BE2C (cell line): ENCODE results near the gene PPAN.
A peak's percentile ranks its signal among the peaks of the same experiment; 100 is the strongest.

ENCODE experiments used
- DNase-seq: peaks from one replicate; pipeline ENCODE4 v3.0.0-alpha.2; 2020
- H3K27me3 ChIP-seq: fragments of 250-450 bp; sonication (Bioruptor Pico); 2 replicates; pipeline ENCODE4 v1.5.1; 2020; ENCODE audit warnings: mild to moderate bottlenecking
- H3K36me3 ChIP-seq: fragments of 250-450 bp; sonication (Bioruptor Pico); 2 replicates; pipeline ENCODE4 v1.5.1; 2020; ENCODE audit warnings: mild to moderate bottlenecking
- H3K4me1 ChIP-seq: fragments of 250-450 bp; sonication (Bioruptor Pico); 2 replicates; pipeline ENCODE4 v1.5.1; 2020
- H3K4me3 ChIP-seq: 2 replicates; pipeline ENCODE4 v1.5.1; 2011; ENCODE audit warnings: low read depth, low read length
- H3K9me3 ChIP-seq: fragments of 250-450 bp; sonication (Bioruptor Pico); 2 replicates; pipeline ENCODE4 v1.5.1; 2020
- TF ChIP-seq, protein P1 (sequence below): IDR thresholded peaks from 2 replicates; pipeline ENCODE4 v1.5.1; 2012; ENCODE audit warnings: mild to moderate bottlenecking, low read depth, low read length

PPAN gene

DNA sequence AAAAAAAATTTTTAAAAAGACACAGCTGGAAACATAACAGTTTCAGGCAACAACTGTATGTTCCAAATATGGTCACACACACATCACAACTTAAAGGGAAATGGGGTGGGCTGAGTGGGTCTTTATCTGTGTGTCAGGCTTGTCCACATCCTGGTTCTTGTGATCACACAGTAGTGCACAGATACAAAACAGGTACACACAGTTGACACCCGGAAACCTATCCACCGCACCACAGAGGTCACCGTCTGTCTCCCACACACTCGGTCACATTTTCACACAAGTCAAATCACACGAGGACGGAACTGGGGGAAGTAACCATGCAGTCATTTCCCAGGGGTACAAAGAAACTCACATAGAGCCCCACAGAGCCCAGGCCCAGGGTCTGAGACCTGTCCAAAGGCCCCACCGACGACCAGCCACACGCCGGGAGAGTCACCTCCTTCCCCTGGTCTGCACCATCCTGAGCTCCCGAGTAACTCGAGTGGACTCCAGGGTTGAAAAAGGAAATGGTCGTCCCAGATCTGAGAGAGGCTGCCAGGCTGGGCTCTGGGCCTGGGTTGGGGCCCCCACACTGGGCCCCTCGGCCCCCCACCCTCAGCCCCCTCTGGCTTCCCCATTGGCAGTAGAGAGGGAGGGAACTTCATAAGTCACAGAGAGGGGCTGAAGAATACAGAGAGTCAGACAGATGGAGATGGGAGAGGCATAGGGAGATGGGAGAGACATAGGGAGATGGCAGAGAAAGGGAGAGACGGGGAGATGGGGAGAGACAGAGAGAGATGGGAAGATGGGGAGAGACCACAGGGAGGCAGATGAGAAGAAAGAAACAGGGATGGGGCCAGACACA is 1.3 kb upstream of the PPAN start:
- Histone ChIP-seq H3K36me3 (peaks cover 30% of the 10 kb centered on the region), H3K4me3 (no peak overlapping the region), H3K9me3 (no peaks in the 10 kb centered on the region), H3K27me3 (no peaks in the 10 kb centered on the region), H3K4me1 (0 out of 2 replicates have a peak, but pooled peaks cover 3% of the 10 kb centered on the region)
- TF ChIP-seq, protein P1, sequence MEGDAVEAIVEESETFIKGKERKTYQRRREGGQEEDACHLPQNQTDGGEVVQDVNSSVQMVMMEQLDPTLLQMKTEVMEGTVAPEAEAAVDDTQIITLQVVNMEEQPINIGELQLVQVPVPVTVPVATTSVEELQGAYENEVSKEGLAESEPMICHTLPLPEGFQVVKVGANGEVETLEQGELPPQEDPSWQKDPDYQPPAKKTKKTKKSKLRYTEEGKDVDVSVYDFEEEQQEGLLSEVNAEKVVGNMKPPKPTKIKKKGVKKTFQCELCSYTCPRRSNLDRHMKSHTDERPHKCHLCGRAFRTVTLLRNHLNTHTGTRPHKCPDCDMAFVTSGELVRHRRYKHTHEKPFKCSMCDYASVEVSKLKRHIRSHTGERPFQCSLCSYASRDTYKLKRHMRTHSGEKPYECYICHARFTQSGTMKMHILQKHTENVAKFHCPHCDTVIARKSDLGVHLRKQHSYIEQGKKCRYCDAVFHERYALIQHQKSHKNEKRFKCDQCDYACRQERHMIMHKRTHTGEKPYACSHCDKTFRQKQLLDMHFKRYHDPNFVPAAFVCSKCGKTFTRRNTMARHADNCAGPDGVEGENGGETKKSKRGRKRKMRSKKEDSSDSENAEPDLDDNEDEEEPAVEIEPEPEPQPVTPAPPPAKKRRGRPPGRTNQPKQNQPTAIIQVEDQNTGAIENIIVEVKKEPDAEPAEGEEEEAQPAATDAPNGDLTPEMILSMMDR = no peak
- DNase-seq = no peak

DNA sequence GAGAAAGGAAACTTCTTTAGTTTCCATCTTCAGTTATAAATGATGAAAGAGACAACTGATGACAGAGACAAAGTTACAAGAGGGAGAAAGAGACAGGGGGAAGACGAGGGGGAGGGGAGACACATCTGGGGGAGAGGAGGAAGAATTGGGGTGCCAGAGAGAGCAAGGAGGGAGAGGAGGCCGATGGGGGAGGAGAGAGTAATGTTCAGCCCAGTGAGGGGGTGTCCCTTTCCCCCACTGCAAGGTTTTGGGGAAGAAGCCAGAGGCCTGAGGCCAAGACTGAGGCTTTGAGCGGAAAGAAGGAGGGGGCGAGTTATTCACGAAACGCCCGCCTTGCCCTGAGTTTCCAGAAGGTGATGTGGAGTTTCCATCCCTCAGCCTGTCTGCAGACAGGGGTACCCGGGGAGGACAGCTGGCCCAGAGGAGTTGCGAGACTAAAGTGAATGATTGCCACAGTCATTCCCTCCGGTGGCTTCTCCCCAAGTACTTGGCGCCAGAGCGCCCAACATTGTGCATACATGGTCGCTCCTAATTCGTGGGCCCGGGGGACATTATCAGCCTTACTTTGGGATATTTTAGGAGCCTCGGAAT is 558 bp upstream of the PPAN start:
- Histone ChIP-seq H3K9me3 (no peaks in the 10 kb centered on the region), H3K36me3 (peaks cover 37% of the 10 kb centered on the region), H3K4me3 (no peak overlapping the region), H3K27me3 (no peaks in the 10 kb centered on the region), H3K4me1 (0 out of 2 replicates have a peak, but pooled peaks cover 3% of the 10 kb centered on the region)
- DNase-seq = no peak
- TF ChIP-seq, protein P1 = no peak

- peaks cover 4% of the 10 kb centered on the region; the same call in 1 of the 2 replicates for H3K4me1 ChIP-seq
These were observed 1.1 kb downstream of the PPAN start for GRCh38 chr19:10107254-10107653.

DNA sequence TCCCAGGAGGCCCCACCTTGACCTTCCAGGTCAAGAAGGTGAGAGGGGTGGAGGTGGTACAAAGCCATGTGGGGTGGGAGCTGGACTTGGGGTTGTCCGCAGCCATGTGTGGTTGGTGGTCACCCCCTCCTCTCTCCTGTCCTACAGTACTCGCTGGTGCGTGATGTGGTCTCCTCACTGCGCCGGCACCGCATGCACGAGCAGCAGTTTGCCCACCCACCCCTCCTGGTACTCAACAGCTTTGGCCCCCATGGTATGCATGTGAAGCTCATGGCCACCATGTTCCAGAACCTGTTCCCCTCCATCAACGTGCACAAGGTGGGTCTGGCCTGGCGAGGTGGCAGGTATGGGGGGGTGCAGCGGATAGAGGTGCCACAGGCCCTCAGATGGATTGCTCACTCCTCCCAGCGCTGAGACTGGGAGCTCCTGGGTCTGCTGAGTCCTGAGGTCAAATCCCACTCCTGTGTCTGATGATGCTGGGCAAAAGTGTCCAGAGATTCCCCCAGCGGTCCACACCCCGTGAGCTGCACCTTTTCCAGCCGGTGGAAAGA is 1.7 kb downstream of the PPAN start:
- Histone ChIP-seq H3K36me3 (peaks cover 49% of the 10 kb centered on the region), H3K9me3 (no peaks in the 10 kb centered on the region), H3K27me3 (no peaks in the 10 kb centered on the region), H3K4me1 (peaks cover 7% of the 10 kb centered on the region; the same call in 1 of the 2 replicates), H3K4me3 (peak overlapping the region; percentile 99)
- no peak for DNase-seq
- TF ChIP-seq, protein P1 = no peak

More at GRCh38 chr19:10107254-10107653, 1.1 kb downstream of the PPAN start:
- TF ChIP-seq, protein P1 = no peak
- no peak for DNase-seq
- Histone ChIP-seq H3K4me3 (peak overlapping the region; percentile 99), H3K9me3 (no peaks in the 10 kb centered on the region), H3K27me3 (no peaks in the 10 kb centered on the region), H3K36me3 (peaks cover 49% of the 10 kb centered on the region)

DNA sequence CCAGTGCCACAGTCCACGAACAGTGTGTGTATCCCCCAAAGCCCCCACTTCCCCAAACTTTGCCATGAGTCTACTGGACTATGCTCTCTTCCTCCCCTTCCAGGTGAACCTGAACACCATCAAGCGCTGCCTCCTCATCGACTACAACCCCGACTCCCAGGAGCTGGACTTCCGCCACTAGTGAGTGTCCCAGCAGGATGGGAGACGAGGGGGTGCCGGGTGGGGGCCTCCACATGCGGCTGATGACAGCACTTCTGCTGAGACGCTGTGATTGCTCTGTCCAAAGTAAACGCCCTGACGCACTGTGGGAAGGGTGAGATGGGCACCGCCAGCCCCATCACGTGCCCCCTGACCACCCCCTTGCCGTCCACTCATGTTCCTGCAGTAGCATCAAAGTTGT is 3.4 kb downstream of the PPAN start:
- DNase-seq = no peak
- Histone ChIP-seq H3K9me3 (no peaks in the 10 kb centered on the region), H3K4me3 (no peak overlapping the region), H3K36me3 (peaks cover 49% of the 10 kb centered on the region), H3K27me3 (no peaks in the 10 kb centered on the region), H3K4me1 (peaks cover 7% of the 10 kb centered on the region; the same call in 1 of the 2 replicates)
- TF ChIP-seq, protein P1 = no peak
